Muscle of arm (tissue), 12 donors: ENCODE measurements around the gene FLII. TPM values are rescaled to one million over a fixed set of nuclear protein-coding genes. Genes with fewer than 3 reads are reported as not detected.

ENCODE experiments used
- DNase-seq: peaks from one replicate; pipeline ENCODE4 v3.0.0-alpha.2; 2013
- polyA plus RNA-seq, 12 donors: library from polyadenylated mRNA; unstranded; fragments of 120-200 nt; gene quantifications; one replicate each; pipeline ENCODE4 v1.2.1, GENCODE V29; 2013; ENCODE audit not compliant: insufficient read length in 12 of 12

Gene FLII
- polyA plus RNA-seq, 12 donors = 135 to 186 (median 151) TPM; not detected in 1

DNA sequence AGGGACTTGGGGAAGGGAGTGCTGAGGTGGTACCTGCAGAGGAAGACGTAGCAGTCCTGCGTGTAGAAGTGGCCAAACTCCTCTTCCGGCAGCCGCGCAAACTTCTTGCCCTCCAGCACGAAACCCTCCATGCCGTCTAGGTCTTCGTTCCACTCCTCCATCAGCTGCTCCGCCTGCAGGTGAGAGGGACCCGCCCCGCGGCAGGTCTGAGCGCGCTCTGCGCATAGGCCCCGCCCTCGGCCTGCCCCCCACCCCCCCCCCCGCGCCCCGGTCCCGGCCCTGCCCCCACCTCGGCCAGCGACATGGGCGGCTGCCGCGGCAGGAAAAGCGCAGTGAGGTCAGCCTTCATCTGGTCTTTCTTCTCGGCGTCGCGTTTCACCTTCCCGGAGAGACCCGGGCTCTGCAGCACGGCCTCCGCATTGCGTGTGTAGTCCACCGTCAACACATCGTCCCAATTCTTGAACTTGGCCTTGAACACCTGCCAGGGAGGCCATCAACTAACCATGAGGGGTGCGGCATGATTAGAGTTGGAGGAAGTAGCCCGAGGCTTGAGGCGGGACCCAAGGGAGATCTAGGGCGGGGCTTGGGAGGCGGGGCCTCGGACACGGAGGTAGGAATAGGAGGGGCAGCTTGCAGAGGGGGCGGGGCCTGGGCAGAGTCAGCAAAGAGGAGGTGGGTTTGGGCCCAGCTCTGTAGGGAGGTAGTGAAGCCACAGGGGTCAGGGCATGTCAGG, 11.5 kb downstream of the FLII start:
- peak; percentile 25 for DNase-seq

DNA sequence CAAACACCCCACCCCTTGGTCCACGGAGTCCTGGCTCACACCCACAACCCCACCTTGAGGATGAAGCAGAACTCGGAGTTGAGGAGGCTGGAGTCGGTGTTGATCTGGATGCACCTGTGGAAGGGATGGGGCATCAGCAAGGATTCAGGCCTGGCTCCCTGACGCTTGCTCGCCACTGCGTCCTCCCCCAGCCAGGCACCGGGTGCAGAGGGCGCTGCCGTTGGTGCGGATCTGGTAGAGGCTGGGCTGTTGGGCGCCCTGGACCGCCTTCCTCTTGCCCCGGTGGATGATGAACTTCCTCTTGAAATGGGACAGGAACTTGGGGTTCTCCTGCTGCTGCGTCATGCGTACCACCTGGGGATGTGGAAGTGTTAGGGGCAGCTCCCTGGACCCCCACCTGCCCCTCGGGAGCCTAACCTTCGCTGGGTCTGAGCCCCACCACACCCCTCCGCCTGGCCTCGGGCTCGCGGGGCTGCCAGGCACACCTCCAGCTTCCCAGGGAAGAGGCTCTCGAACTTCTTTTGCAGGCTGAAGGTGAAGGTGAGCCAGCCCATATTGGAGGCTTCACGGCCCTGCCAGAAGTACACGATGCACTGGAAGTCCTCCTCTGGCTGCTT, 12.3 kb downstream of the FLII start:
- no peak for DNase-seq

DNA sequence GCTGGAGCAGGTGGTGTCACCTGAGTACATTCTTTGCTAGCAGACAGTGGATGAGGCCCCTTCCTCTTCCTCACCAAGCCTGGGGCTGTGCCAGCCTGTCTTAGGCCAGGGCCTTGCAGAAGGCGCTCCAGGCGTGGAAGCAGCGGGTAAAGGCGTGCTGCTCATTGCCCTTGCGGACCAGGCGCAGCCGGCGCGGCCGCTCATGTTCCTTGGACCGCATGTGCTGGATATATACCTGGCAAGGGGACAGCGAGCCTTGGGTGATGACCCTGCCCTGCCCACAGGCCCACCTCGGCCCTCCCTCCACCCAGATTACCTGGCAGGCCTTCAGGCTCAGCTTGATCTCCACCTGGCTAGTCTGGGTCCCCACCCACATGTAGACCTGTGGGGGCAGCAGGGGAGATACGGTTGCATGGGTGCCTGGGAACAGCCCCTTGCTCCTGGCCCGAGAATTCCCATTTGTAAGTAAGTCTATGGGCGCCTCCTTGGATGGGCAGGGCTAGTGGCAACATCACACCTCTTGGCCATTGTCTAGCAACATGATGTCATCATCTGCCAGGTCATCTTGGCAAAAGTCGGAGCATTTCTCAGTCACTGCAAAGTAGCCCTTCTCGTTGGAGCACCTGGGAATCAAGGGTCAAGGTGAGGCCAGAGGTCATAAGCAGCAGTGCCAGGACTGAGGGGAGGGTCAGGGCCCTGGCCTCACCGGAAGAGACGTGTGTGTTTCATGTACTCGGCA, 13.3 kb downstream of the FLII start:
- DNase-seq = no peak

DNA sequence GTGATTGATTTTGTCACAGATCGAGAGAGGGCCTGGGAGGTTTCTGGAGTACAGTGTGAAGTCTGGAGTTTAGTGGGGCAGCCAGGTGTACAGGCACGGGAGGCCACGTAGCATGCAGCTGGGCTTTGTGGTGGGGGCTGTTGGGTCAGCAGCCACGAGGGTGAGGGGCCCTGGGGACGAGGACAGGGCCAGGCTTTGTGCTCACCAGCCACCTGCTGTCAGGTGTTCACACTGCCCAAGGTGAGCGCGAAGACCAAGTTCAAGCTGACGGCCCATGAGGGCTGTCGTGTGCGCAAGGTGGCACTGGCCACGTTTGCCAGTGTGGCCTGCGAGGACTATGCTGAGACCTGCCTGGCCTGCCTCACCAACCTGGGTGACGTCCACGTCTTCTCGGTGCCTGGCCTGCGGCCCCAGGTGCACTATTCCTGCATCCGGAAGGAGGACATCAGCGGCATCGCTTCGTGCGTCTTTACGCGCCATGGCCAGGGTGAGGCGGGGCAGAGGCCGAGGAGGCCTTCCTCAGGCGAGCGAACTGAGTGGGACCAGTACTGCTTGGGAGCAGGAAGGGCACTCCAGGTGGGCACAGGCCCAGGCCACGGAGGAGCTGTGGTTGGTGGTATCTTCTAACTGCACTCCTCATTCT, 17.2 kb downstream of the FLII start:
- no peak for DNase-seq

DNA sequence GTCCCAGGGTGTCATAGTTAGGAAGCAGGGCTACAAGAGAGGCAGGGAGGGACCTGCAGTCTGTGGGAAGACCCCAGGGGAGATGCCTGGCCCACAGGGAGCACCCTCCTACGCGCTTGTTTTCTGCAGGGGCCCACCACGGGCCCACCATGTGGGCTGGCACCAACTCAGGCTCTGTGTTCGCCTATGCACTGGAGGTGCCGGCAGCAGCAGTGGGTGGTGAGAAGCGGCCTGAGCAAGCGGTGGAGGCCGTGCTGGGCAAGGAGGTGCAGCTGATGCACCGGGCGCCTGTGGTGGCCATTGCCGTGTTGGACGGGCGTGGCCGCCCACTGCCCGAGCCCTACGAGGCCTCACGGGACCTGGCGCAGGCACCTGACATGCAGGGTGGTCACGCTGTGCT, 18.1 kb downstream of the FLII start:
- no peak for DNase-seq

DNA sequence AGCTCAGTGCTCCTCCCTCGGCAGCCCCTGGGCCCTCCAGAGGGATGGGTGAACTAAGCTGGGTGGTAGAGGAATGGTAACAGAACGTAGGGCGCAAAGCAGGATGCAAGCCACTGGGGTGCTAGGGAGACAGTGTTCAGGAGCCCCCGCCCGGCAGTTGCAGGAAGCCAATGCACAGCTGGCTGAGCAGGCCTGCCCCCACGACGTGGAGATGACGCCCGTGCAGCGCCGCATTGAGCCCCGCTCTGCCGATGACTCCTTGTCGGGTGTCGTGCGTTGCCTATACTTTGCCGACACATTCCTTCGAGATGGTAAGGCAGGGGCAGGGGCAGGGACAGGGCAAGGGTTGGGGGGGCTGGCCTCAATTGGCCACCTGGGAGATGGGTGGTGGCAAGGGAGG, 20.2 kb downstream of the FLII start:
- DNase-seq = no peak

DNA sequence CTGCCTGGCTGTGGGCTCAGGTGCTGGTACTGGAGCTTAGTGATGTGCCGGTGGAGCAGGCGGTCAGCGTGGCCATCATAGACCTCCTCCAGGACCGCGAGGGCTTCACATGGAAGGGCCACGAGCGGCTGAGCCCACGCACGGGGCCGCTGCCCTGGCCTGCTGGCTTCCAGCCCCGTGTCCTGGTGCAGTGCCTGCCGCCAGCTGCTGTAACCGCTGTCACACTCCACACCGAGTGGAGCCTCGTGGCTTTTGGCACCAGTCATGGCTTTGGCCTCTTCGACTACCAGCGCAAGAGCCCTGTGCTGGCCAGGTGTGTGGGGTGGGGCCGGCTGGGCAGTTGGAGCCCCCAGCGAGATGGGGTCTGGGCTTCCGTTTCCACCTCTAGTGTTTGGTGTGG, 21.1 kb downstream of the FLII start:
- DNase-seq = no peak

DNA sequence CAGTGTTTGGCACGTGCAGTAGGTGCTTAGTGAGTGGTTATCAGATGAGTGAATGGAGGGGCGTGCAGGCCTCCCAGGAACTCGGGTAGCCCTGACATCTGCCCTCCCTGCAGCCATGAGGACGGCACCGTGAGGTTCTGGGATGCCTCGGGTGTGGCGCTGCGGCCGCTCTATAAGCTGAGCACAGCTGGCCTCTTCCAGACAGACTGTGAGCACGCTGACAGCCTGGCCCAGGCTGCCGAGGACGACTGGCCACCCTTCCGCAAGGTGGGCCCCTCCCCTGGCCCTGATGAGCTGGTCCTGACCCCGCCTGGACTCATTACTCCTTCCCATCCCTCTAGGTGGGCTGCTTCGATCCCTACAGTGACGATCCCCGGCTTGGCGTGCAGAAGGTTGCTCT, 22.0 kb downstream of the FLII start:
- no peak for DNase-seq

DNA sequence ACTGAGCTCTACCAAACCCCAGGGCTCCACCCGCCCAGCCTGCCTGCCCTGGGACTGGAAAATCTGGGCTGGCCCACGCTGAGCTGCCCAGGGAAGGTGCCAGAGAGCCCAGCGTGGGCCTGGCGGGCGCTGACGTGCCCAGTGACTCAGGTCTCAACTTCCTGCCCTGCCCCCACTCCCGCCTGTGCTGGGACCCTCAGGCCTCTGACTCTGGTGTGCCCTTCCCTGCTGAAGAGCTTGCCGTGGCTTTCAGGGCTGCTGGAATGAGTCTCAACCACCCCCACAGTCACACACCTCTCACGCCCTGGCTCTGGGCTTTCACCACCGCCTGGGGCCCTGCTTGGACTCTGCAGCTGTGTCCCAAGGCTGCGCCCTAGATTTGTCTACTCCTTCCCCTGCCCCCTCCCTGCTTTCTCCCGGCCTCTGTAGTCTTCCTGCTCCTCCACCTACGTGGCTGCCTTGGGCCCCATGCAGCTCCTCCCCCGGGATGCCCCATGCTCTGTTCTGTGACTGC, 22.7 kb downstream of the FLII start:
- DNase-seq = no peak

DNA sequence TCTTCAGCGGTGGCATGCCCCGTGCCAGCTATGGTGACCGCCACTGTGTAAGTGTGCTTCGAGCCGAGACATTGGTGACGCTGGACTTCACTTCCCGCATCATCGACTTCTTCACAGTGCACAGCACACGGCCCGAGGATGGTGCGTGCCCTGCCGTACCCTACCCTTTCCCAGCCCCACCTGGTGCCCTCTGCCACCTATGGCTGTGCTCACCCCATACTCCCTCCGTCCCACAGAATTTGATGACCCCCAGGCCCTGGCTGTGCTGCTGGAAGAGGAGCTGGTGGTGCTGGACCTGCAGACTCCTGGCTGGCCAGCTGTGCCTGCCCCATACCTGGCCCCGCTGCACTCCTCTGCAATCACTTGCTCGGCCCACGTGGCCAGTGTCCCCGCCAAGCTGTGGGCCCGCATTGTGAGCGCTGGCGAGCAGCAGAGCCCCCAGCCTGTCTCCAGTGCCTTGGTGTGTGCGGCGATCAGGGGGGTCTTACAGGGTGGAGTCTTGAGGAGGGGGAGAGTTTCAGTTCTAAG, 23.6 kb downstream of the FLII start:
- DNase-seq = no peak

DNA sequence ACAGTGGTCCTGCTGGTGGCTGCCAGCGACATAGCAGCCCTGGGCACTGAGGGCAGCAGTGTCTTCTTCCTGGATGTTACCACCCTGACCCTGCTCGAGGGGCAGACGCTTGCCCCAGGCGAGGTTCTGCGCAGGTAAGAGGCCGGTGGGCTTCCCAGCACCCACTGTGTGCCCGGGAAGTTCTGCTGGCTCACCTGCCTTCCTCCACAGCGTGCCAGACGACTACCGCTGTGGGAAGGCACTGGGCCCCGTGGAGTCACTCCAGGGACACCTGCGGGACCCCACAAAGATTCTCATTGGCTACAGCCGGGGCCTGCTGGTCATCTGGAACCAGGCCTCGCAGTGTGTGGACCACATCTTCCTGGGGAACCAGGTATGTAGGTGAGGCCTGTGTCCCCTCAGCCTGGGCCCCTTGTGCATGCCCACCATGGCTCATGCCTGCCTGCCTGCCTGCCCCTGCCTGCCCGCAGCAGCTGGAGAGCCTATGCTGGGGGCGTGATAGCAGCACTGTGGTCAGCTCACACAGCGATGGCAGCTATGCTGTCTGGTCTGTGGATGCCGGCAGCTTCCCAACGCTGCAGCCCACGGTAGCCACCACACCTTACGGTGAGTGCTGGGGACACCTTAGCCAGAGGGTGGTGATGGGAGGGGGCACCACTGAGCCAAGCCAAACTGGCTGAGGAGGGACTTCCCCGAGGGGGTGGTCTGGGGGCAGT, 24.6 kb downstream of the FLII start:
- no peak for DNase-seq

DNA sequence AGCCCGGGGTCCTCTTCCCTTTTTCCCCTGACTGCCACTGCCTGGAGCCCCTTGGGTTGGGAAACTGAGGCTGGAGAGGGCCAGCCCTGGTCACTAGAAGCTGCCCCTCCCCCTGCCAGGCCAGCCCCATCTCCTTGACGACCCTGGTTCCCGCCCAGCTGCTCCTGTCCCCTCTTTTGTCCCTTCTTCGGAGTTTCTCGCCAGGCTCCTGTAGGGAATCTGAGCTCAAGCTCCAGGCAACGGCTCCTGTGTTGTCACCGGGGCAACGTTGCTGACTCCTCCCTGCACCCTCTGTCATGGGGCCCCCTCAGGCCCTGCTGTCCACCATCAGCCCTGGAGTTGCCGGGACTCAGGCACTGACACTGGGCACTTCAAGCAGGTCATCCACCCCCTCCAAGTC, 27.4 kb downstream of the FLII start:
- DNase-seq = no peak

DNA sequence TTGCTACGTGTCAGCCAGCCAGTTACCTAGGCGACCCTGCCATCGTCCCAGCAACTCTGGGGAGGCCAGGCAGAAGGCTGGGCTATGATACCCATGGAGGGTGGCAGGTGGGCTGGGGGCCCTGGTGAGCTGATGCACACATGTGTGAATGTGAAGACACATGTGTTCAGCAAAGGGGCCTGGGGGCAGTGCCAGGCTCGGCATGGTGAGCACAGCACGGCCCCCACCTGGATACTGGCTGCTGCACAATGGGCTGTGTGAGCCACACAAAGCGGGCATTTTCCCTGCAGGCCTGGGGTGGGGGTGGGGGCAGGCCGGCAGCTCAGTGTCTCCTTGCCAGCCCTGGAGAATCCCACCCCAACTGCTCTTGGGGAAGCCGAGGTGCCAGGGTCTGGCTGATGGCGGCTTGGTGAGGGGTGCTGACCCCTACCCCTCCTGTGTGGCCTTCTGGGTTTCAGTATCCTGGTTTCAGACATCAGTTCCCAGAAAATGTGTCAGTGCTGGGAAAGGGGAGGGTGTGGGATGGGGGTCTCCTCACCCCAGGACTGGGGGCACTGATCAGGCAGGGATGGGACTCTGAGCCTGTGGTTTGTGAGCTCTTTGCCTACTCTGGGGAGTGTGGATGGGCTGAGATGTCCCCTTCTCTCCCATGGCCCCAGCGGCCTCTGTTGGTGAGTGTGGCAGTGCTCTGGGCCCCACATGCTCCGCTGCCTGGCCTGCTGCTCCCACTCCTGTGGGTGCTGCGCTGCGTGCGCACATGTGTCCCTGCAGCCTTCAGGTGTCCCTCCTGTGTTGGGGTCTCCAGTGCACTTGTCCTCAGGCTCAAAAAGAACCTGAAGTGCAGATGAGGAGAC, 28.0 kb downstream of the FLII start:
- DNase-seq = no peak

DNA sequence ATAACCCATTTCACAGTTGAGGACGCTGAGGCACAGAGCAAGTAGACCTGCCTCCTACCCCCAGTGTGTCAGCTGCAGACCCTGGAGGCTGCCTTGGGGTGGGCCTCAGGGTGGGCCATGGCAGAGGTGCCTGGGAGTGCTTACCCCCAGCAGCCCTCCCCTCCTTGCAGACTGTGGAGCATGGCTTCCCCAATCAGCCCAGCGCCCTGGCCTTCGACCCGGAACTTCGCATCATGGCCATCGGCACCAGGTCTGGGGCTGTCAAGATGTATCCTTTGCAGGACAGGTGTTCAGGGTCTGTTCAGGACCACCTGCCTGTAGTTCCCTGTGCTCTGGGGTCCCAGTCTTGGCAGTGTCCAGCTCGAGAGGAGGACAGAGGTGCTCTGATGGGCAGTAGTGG, 28.8 kb downstream of the FLII start:
- DNase-seq = no peak

DNA sequence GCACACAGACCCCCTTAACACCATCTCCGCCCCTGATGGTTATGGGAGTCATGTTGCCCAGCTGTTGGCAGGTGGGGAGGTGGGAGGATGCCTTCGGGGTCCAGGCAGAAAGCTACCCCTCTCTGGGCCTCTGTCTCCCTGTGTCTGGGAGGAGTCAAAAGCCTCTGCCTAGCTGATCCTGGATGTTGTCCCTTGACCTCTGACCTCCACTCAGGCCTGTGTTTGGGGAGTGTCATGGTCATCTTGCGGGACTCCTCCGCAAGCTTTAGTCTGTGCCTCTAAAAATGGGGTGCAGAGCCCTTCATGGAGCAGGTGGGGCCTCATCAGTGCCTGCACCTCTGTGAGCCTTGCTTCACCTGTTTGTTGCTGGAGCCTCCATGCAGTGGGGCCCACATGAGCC, 29.3 kb downstream of the FLII start:
- DNase-seq = no peak

DNA sequence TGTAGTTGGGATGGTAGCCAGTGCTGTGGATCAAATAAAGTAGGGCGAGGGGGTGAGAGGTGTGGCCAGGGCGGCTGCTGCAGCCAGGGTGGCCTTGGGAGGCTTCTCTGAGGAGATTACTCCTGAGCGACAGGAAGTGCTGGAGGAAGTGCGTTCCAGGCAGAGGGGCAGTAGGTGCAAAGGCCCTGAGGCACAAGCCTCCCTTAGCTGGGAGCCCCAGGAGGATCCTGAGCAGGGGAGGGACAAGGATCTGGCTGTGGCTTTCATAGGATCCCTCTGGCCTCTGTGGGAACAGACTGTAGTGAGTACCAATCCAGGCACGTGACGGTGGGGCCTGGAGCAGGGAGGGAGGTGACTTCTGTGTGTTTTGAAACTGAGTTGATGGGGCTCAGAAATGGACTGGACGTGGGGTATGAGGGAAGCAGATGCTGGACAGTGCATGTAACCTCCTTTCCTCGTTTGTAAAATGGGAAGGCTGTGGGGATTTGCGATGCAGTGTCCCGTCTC, 30.3 kb downstream of the FLII start:
- no peak for DNase-seq

DNA sequence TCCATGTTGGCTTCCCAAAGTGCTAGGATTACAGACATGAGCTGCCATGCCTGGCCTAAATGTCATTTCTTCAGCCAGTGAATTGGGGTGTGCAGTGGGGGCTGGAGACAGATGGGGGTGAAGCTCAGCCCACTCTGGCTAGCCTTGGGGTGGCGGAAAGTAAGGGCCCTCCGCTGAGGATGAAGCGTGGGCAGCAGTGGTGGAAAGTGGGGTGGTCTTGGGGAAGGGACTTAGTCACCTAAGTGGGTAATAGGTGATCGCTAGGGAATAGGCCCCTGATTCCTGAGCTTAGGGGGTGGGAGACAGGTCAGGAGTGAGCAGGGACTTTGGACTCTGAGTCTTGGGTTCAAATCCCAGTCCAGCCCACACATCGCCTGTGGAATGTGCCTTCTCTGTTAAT, 30.9 kb downstream of the FLII start:
- no peak for DNase-seq

DNA sequence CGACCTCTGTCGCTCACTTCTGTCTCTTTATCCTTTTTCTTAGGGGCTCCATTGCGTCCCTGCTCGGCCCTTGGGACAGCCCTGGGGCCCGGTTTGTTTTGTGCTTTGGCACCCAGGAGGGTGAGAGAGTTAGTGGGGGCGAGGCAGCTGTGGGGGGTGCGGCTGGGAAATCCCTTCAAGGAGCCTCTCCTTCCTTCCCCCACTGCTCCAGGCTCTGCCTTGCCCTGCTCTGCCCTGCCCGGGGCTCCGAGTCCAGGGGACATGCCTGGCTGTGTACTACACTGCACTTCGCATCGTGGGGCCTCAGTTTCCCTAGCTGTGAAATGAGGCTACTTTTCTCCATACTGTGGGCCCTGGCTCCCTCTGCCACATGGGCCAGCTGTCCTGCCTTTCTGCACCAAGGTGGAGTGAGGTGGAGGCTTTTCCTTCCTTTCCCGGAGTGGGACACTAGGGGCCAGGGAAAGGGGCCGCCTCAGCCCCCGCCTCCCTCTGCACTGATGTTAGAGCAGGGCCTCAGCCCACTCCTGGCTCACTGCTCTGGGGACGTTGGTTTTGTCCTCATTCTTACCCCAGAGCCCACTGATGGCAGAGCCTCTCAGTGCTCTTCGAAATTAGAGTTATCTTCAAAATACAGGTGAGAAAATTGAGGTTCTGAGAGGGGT, 32.1 kb downstream of the FLII start:
- no peak for DNase-seq

DNA sequence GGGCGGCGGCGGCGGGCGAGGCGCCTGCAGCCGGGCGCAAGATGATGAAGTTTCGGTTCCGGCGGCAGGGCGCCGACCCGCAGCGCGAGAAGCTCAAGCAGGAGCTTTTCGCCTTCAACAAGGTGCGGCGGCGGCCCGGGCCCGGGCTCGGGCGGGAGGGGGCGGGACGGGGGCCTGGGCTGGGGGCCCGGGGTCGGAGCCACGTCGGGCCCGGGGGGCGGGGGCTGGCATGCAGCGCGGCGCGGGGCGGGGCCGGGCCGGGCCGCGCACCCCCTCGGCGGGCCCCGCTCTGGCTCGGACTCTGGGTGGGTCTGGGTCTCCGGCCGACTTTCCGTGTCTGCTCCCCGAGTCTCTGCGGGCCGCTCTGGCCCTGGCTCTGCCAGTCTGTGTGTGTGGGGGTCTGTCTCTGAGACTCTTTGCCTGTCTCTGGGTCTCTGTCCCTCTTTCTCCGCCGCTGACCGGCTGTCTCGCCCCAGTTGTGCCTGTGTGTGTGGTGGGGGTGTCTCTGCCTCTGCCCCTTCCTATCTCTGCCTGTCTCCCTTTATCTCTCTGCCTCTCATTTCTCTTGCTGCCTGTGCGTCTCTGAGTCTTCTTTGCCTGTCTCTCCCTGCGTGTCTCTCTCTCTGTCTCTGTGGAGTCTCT, 32.8 kb downstream of the FLII start:
- peak; percentile 35 for DNase-seq
